ENCODE data around the gene PRRT3. TPM values are rescaled to one million over a fixed set of nuclear protein-coding genes. Genes with fewer than 3 reads are reported as not detected.

The PRRT3 gene
- total RNA-seq, 2 experiments from 2014 or later, result 3.5 to 6.4 TPM

- ATAC-seq (no peak), DNase-seq (no peak)
- Mint-ChIP-seq H3K36me3 (no peaks in the 10 kb centered on the region), H3K4me1 (peaks cover 7% of the 10 kb centered on the region), H3K27ac (no peak overlapping the region), H3K9me3 (ENCODE audit: low read depth) (no peaks in the 10 kb centered on the region), H3K27me3 (no peaks in the 10 kb centered on the region), H3K4me3 (no peak overlapping the region)
- CTCF ChIA-PET, result interaction anchor here (1.9 kb wide), 1 partner anchor 24 kb away, joined by 5 read pairs; the partner anchor contains the start of gene CRELD1
These were observed 5.0 kb upstream of the PRRT3 start for GRCh38 chr3:9957214-9957613.

GRCh38 chr3:9955611-9956352 is 3.6 kb upstream of the PRRT3 start:
- Mint-ChIP-seq H3K36me3 (no peaks in the 10 kb centered on the region), H3K27me3 (no peaks in the 10 kb centered on the region), H3K4me3 (no peak overlapping the region), H3K27ac (no peak overlapping the region), H3K4me1 (peaks cover 17% of the 10 kb centered on the region), H3K9me3 (ENCODE audit: low read depth) (no peaks in the 10 kb centered on the region)
- CTCF ChIA-PET, result interaction anchor here (1.9 kb wide), 1 partner anchor 23 kb away, joined by 5 read pairs; the partner anchor contains the start of gene CRELD1
- no peak for DNase-seq
- no peak for ATAC-seq

DNA sequence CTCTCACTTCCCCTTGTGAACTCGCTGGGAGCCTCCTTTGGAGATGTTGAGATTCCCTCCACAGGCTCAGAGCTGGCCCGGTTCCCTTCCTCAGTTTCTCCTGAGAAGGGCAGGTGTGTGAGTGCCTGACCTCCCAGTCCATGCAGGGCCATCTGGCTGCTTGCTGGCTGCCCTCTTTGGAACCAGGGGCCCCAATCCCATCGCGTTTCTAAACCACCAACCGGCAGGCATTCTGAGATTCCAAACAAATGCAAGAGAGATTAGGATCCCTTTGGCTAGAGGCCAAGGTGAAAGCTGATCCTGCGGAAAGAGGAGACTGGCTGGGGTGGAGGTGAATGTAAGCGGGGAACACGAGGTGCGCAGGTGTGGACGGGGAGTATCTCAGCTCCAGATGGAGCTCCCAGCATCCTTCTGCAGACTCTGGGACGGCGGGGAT is 2.9 kb upstream of the PRRT3 start:
- Mint-ChIP-seq H3K27me3 (no peaks in the 10 kb centered on the region), H3K36me3 (no peaks in the 10 kb centered on the region), H3K27ac (no peak overlapping the region), H3K4me3 (no peak overlapping the region), H3K4me1 (peaks cover 18% of the 10 kb centered on the region), H3K9me3 (ENCODE audit: low read depth) (no peaks in the 10 kb centered on the region)
- DNase-seq, result no peak
- CTCF ChIA-PET, result interaction anchor here (1.9 kb wide), 1 partner anchor 22 kb away, joined by 5 read pairs; the partner anchor contains the start of gene CRELD1
- no peak for ATAC-seq

DNA sequence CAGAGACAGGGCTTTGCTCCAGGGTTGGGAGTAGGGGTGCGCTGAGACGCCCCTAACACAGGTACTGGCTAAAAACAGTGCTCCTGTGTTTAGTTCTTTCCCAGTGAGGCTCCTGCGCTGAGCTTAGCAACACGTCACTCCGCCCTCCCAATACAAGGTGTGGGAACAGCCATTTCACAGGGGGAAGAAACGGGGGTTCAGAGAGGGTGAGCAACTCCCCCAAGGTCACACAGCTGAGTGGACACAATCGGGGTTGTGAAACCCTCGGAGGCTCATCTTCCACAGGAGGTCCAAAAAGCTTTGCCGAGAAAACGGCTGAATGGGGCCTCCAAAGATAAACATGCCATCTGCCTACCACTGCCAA is 628 bp downstream of the PRRT3 start:
- Mint-ChIP-seq H3K4me3 (peak overlapping the region; percentile 76), H3K27ac (no peak overlapping the region), H3K4me1 (peaks cover 18% of the 10 kb centered on the region), H3K9me3 (ENCODE audit: low read depth) (no peaks in the 10 kb centered on the region), H3K27me3 (no peaks in the 10 kb centered on the region), H3K36me3 (no peaks in the 10 kb centered on the region)
- ATAC-seq, result peak; percentile 10
- CTCF ChIA-PET, result interaction anchor here (0.6 to 1.8 kb wide), 5 partner anchors 8 to 102 kb away, joined by 3 to 5 read pairs (median 3); partner anchors contain the start of gene CRELD1
- DNase-seq, result no peak

GRCh38 chr3:9951126-9951525 is 1.1 kb downstream of the PRRT3 start:
- DNase-seq, result no peak
- CTCF ChIA-PET, result interaction anchor here (1.0 to 1.8 kb wide), 3 partner anchors 9 to 18 kb away, joined by 3 to 5 read pairs (median 3); partner anchors contain the start of gene CRELD1

GRCh38 chr3:9949626-9950025 is 2.6 kb downstream of the PRRT3 start:
- Mint-ChIP-seq H3K27me3 (no peaks in the 10 kb centered on the region), H3K27ac (no peak overlapping the region), H3K4me1 (peaks cover 20% of the 10 kb centered on the region), H3K36me3 (no peaks in the 10 kb centered on the region), H3K4me3 (no peak overlapping the region), H3K9me3 (ENCODE audit: low read depth) (no peaks in the 10 kb centered on the region)
- ATAC-seq (no peak), DNase-seq (no peak)
- CTCF ChIA-PET, result interaction anchor here (1.3 kb wide), 1 partner anchor 105 kb away, joined by 3 read pairs; the partner anchor contains the start of gene RPUSD3

More at GRCh38 chr3:9951126-9951525, 1.1 kb downstream of the PRRT3 start:
- Mint-ChIP-seq H3K4me1 (peaks cover 20% of the 10 kb centered on the region), H3K36me3 (no peaks in the 10 kb centered on the region), H3K27ac (peak overlapping the region; percentile 62), H3K9me3 (ENCODE audit: low read depth) (no peaks in the 10 kb centered on the region), H3K27me3 (no peaks in the 10 kb centered on the region), H3K4me3 (peak overlapping the region; percentile 76)
- ATAC-seq, result no peak

- Mint-ChIP-seq H3K4me3 (no peak overlapping the region), H3K4me1 (peaks cover 20% of the 10 kb centered on the region), H3K36me3 (no peaks in the 10 kb centered on the region), H3K9me3 (ENCODE audit: low read depth) (no peaks in the 10 kb centered on the region), H3K27ac (no peak overlapping the region), H3K27me3 (no peaks in the 10 kb centered on the region)
- CTCF ChIA-PET, result interaction anchor here (1.3 kb wide), 1 partner anchor 105 kb away, joined by 3 read pairs; the partner anchor contains the start of gene RPUSD3
- ATAC-seq, result no peak
- no peak for DNase-seq
These were observed 3.1 kb downstream of the PRRT3 start for GRCh38 chr3:9949115-9949514.

- Mint-ChIP-seq H3K4me1 (peaks cover 20% of the 10 kb centered on the region), H3K36me3 (no peaks in the 10 kb centered on the region), H3K4me3 (no peak overlapping the region), H3K27ac (no peak overlapping the region), H3K27me3 (no peaks in the 10 kb centered on the region), H3K9me3 (ENCODE audit: low read depth) (no peaks in the 10 kb centered on the region)
- no peak for DNase-seq
- CTCF ChIA-PET, result interaction anchor here (2.9 kb wide), 1 partner anchor 15 kb away, joined by 38 read pairs; the partner anchor contains the start of gene CRELD1
- ATAC-seq, result no peak
These were observed 3.6 kb downstream of the PRRT3 start for GRCh38 chr3:9948586-9948985.

GRCh38 chr3:9947025-9947995 is 4.9 kb downstream of the PRRT3 start:
- CTCF ChIA-PET, result interaction anchor here (1.0 to 2.9 kb wide), 11 partner anchors 13 to 374 kb away, joined by 3 to 38 read pairs (median 5); partner anchors contain the start of genes CRELD1, EMC3, OGG1 and SEC13
- H3K4me1 Mint-ChIP-seq, result peaks cover 14% of the 10 kb centered on the region
- H3K9me3 Mint-ChIP-seq (ENCODE audit: low read depth), result no peaks in the 10 kb centered on the region
- H3K4me3 Mint-ChIP-seq, result no peak overlapping the region
- H3K27me3 Mint-ChIP-seq, result no peaks in the 10 kb centered on the region
- ATAC-seq (no peak), DNase-seq (no peak)
- H3K36me3 Mint-ChIP-seq, result peaks cover under 1% of the 10 kb centered on the region
- H3K27ac Mint-ChIP-seq, result no peak overlapping the region

DNA sequence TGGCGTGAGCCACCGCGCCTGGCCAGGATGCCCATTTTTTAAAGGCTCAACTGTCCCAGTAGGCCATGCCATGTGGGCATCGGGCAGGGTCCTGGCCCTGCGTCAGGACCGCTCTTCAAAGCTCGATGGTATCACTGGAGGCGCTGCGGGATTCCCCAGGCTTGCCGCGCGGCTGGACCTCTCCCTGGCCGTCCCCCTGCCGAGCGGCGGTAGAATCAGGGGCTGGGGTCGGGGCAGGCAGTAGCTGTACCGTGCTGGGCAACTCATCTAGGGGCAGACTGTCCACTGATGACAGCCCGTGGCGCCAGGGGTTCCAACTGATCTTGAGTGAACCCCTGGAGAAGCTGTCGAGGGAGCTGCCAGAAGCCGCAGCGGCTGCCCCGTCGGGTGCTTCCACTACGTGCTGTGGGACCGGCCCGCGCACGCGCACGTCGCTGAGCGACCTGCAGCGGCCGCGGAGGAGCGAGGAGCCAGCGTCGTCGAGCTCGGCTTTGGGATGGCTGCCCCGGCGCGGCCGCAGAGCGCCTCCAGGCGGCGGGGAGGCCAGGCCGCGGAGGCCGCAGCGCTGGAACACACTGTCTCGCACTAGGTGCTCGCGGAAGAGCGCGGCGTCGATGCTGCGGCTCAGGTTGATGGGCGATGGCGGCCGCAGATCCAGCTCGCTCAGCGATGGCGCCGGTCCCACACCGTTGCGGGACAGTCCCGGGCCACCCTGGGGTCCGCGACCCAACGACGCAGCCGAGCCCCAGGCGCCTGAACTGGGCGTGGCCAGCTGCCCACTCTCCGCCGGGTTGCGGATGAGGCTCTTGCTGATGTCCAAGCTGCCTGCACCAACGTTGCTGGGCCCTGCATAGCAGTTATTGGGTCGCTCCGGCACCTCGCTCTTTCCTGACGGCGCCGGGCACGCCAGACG is 5.8 kb downstream of the PRRT3 start:
- H3K27me3 Mint-ChIP-seq, result no peaks in the 10 kb centered on the region
- DNase-seq, result peak; percentile 82
- H3K9me3 Mint-ChIP-seq (ENCODE audit: low read depth), result no peaks in the 10 kb centered on the region
- peak; percentile 88 for ATAC-seq
- peaks cover 2% of the 10 kb centered on the region for H3K36me3 Mint-ChIP-seq
- H3K4me1 Mint-ChIP-seq, result peaks cover 9% of the 10 kb centered on the region
- peak overlapping the region; percentile 56 for H3K27ac Mint-ChIP-seq
- H3K4me3 Mint-ChIP-seq, result peak overlapping the region; percentile 70
- CTCF ChIA-PET, result interaction anchor here (0.5 to 2.9 kb wide), 16 partner anchors 12 to 374 kb away, joined by 3 to 38 read pairs (median 4); partner anchors contain the start of genes CAMK1, CRELD1, EMC3 and JAGN1

DNA sequence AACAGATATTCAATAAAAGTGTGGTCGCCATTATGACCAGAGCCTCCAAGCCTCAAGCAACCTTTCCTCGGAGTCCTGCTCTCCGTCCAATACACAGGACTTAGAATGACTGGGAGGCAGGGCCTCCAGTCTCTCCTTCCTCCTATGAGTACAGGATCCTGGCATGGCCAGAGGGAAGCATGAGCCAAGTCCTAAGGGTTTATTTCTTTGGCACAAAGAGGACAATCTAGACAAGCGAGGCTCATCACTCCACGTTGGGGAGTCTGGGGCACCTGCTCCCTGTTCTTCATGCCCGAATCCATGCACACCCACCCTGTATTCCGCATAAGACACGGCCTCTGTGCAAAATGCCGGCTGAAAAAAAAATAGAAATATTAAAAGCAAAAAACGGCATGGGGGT is 6.8 kb downstream of the PRRT3 start:
- H3K4me3 Mint-ChIP-seq, result no peak overlapping the region
- H3K27ac Mint-ChIP-seq, result no peak overlapping the region
- H3K36me3 Mint-ChIP-seq, result peaks cover 5% of the 10 kb centered on the region
- CTCF ChIA-PET, result interaction anchor here (1.5 to 2.9 kb wide), 5 partner anchors 11 to 196 kb away, joined by 5 to 38 read pairs (median 8); partner anchors contain the start of genes CRELD1 and OGG1
- H3K9me3 Mint-ChIP-seq (ENCODE audit: low read depth), result no peaks in the 10 kb centered on the region
- no peak for DNase-seq
- H3K4me1 Mint-ChIP-seq, result peaks cover 2% of the 10 kb centered on the region
- no peak for ATAC-seq
- no peaks in the 10 kb centered on the region for H3K27me3 Mint-ChIP-seq

DNA sequence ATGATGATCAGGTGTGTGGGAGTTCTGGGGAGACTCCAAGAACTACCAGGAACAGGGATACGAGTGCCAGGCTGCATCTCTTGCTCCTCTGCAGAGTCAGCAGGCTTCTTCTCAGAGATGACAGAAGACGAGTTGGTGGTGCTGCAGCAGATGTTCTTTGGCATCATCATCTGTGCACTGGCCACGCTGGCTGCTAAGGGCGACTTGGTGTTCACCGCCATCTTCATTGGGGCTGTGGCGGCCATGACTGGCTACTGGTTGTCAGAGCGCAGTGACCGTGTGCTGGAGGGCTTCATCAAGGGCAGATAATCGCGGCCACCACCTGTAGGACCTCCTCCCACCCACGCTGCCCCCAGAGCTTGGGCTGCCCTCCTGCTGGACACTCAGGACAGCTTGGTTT is 7.9 kb downstream of the PRRT3 start:
- DNase-seq (no peak), ATAC-seq (no peak)
- Mint-ChIP-seq H3K4me3 (no peak overlapping the region), H3K9me3 (ENCODE audit: low read depth) (no peaks in the 10 kb centered on the region), H3K27me3 (no peaks in the 10 kb centered on the region), H3K27ac (no peak overlapping the region), H3K36me3 (peaks cover 5% of the 10 kb centered on the region), H3K4me1 (peaks cover 2% of the 10 kb centered on the region)
- CTCF ChIA-PET, result interaction anchor here (1.9 kb wide), 1 partner anchor 11 kb away, joined by 14 read pairs; the partner anchor contains the start of gene CRELD1

All from activated CD8-positive, alpha-beta memory T cell treated with anti-CD3 and anti-CD28 coated beads, Interleukin-2, amount 10 ng/mL, durations not matched to agents 7 days and 5 days (primary cell).